AG10803 (cell line): ENCODE data around the gene VPS37B.

Source experiments
- DNase-seq: peaks from one replicate; pipeline ENCODE4 v3.0.0; 2010; ENCODE audit warnings: low read depth
- H3K4me3 ChIP-seq: 2 replicates; pipeline ENCODE4 v1.5.1; 2011; ENCODE audit warnings: mild to moderate bottlenecking, low read length, control low read depth
- CTCF ChIP-seq: conservative IDR thresholded peaks from 2 replicates; pipeline ENCODE4 v1.5.1; 2011; ENCODE audit warnings: mild to moderate bottlenecking, low read length, control low read depth, inconsistent platforms

The VPS37B gene

GRCh38 chr12:122838841-122839240, 57.1 kb downstream of the VPS37B start:
- H3K4me3 ChIP-seq: no peak overlapping the region
- no peak for TF ChIP-seq CTCF

GRCh38 chr12:122837306-122838265, 58.3 kb downstream of the VPS37B start:
- no peak for TF ChIP-seq CTCF
- no peak overlapping the region for H3K4me3 ChIP-seq
- DNase-seq: no peak

More at GRCh38 chr12:122838841-122839240, 57.1 kb downstream of the VPS37B start:
- no peak for DNase-seq

- peak overlapping the region; percentile 66 for H3K4me3 ChIP-seq
- DNase-seq: no peak
- TF ChIP-seq CTCF: no peak
Observed at GRCh38 chr12:122836027-122836921, 59.6 kb downstream of the VPS37B start.

- DNase-seq: no peak
- H3K4me3 ChIP-seq: peak overlapping the region; percentile 66
- no peak for TF ChIP-seq CTCF
Observed at GRCh38 chr12:122835750-122836026, 60.2 kb downstream of the VPS37B start.

- DNase-seq: no peak
- peak within 1 kb of the TSS; percentile 66 for H3K4me3 ChIP-seq
- TF ChIP-seq CTCF: no peak
Observed at GRCh38 chr12:122834921-122835749, 60.8 kb downstream of the VPS37B start, which contains the start of gene HIP1R. Gene HIP1R (plus strand): TSS chr12:122835457. CDS start chr12:122835551, 94 bp downstream.

GRCh38 chr12:122834104-122834920, 61.6 kb downstream of the VPS37B start:
- peak overlapping the region; percentile 66 for H3K4me3 ChIP-seq
- DNase-seq: peak; percentile 36
- peak; percentile 12; the same call in 1 of the 2 replicates for TF ChIP-seq CTCF
